Measurements from ENCODE around the gene ABHD14A. TPM values are rescaled to one million over a fixed set of nuclear protein-coding genes. Genes with fewer than 3 reads are reported as not detected.

The ABHD14A gene
- total RNA-seq, 1 experiment from 2014 or later = 9.9 TPM

GRCh38 chr3:51931756-51932155, 43.1 kb upstream of the ABHD14A start:
- no peak overlapping the region for H3K4me2 ChIP-seq
- intact Hi-C loops (cut with micrococcal nuclease; ENCODE audit: unreplicated experiment) = no loop called here
- no peak overlapping the region for H3K27ac ChIP-seq
- no peak overlapping the region for H3K4me3 ChIP-seq
- DNase-seq = no peak
- no peaks in the 10 kb centered on the region for H3K27me3 ChIP-seq (ENCODE audit: insufficient read depth, low read depth)
- H3K36me3 ChIP-seq (ENCODE audit: low read depth) = no peaks in the 10 kb centered on the region
- H3K9me2 ChIP-seq (ENCODE audit: insufficient read depth) = no peaks in the 10 kb centered on the region
- no peaks in the 10 kb centered on the region for H3K4me1 ChIP-seq (replicated peaks; ENCODE audit: insufficient read depth)
- TF ChIP-seq CTCF (conservative IDR thresholded peaks at IDR 0.05) (no peak), EZH2 (IDR thresholded peaks at IDR 0.05; ENCODE audit: low read depth) (no peak)
- ChIA-PET POLR2A (ENCODE audit: unreplicated experiment) (no interaction called here), CTCF (no interaction called here)
- no peaks in the 10 kb centered on the region for H3K9me3 ChIP-seq (ENCODE audit: insufficient read depth, low read depth)
- no peaks in the 10 kb centered on the region for H3F3A ChIP-seq (ENCODE audit: insufficient read depth, low read depth)
- no TSS peak for BruUV-seq (replicated peaks)
- H4K20me1 ChIP-seq (ENCODE audit: insufficient read depth) = no peaks in the 10 kb centered on the region; the same call in 1 of the 2 replicates
- H3K79me2 ChIP-seq (ENCODE audit: low read depth) = no peaks in the 10 kb centered on the region
- H2AFZ ChIP-seq = no peak overlapping the region

GRCh38 chr3:51932471-51933370, 42.1 kb upstream of the ABHD14A start:
- Histone ChIP-seq H3K9me3 (ENCODE audit: insufficient read depth, low read depth) (no peaks in the 10 kb centered on the region), H3K27ac (no peak overlapping the region), H3K27me3 (ENCODE audit: insufficient read depth, low read depth) (no peaks in the 10 kb centered on the region), H3K4me1 (replicated peaks; ENCODE audit: insufficient read depth) (no peaks in the 10 kb centered on the region), H3F3A (ENCODE audit: insufficient read depth, low read depth) (no peaks in the 10 kb centered on the region), H3K4me2 (no peak overlapping the region), H2AFZ (no peak overlapping the region), H4K20me1 (ENCODE audit: insufficient read depth) (no peaks in the 10 kb centered on the region; the same call in 1 of the 2 replicates), H3K79me2 (ENCODE audit: low read depth) (no peaks in the 10 kb centered on the region), H3K4me3 (no peak overlapping the region), H3K9me2 (ENCODE audit: insufficient read depth) (no peaks in the 10 kb centered on the region), H3K36me3 (ENCODE audit: low read depth) (no peaks in the 10 kb centered on the region)
- BruUV-seq (replicated peaks) = no TSS peak
- ChIA-PET POLR2A (ENCODE audit: unreplicated experiment) (interaction anchor here (0.6 kb wide), 1 partner anchor 66 kb away, joined by 9 read pairs; no protein-coding TSS in a partner anchor), CTCF (no interaction called here)
- no peak for TF ChIP-seq CTCF (conservative IDR thresholded peaks at IDR 0.05)
- TF ChIP-seq EZH2 (IDR thresholded peaks at IDR 0.05; ENCODE audit: low read depth) = no peak
- intact Hi-C loops (cut with micrococcal nuclease; ENCODE audit: unreplicated experiment) = no loop called here
- no peak for DNase-seq

- POLR2A ChIA-PET (ENCODE audit: unreplicated experiment) = no interaction called here
These were observed 41.3 kb upstream of the ABHD14A start for GRCh38 chr3:51933471-51934138.

More at GRCh38 chr3:51933471-51934138, 41.3 kb upstream of the ABHD14A start:
- intact Hi-C loops (cut with micrococcal nuclease; ENCODE audit: unreplicated experiment) = no loop called here
- Histone ChIP-seq H3K9me2 (ENCODE audit: insufficient read depth) (no peaks in the 10 kb centered on the region), H3K9me3 (ENCODE audit: insufficient read depth, low read depth) (no peaks in the 10 kb centered on the region), H3K36me3 (ENCODE audit: low read depth) (no peaks in the 10 kb centered on the region; the same call in 1 of the 2 replicates), H3K27me3 (ENCODE audit: insufficient read depth, low read depth) (no peaks in the 10 kb centered on the region), H2AFZ (no peak overlapping the region), H3K27ac (no peak overlapping the region), H3F3A (ENCODE audit: insufficient read depth, low read depth) (no peaks in the 10 kb centered on the region), H4K20me1 (ENCODE audit: insufficient read depth) (no peaks in the 10 kb centered on the region; the same call in 1 of the 2 replicates), H3K79me2 (ENCODE audit: low read depth) (no peaks in the 10 kb centered on the region), H3K4me1 (replicated peaks; ENCODE audit: insufficient read depth) (no peaks in the 10 kb centered on the region), H3K4me2 (no peak overlapping the region), H3K4me3 (no peak overlapping the region)
- CTCF ChIA-PET = no interaction called here
- TF ChIP-seq EZH2 (IDR thresholded peaks at IDR 0.05; ENCODE audit: low read depth) = no peak
- TF ChIP-seq CTCF (conservative IDR thresholded peaks at IDR 0.05) = no peak
- no TSS peak for BruUV-seq (replicated peaks)
- DNase-seq = no peak

Measured in PC-9 (cell line).